K562 (cell line): ENCODE data around the gene RNF217. TPM values are rescaled to one million over a fixed set of nuclear protein-coding genes. Genes with fewer than 3 reads are reported as not detected.

Source experiments
- CBX3 ChIP-seq, 2 experiments: IDR thresholded peaks; 1 replicate in 1 of 2; 2 replicates in 1 of 2; pipeline ENCODE4 v1.6.1; 2012; ENCODE audit warnings: inconsistent platforms in 2 of 2, low read length in 2 of 2, borderline replicate concordance in 1 of 2, control low read depth in 1 of 2
- HIVEP1 ChIP-seq: fragments of 250-450 bp; sonication (Bioruptor Pico); IDR thresholded peaks from 2 replicates; pipeline ENCODE4 v1.4.0; 2020; ENCODE audit warnings: mild to moderate bottlenecking
- KDM1A ChIP-seq, 2 experiments: fragments of 450-650 bp; IDR thresholded peaks; 2 replicates each; pipeline ENCODE4 v1.6.1; 2016; ENCODE audit warnings: mild to moderate bottlenecking in 2 of 2
- L3MBTL2 ChIP-seq: fragments of 450-650 bp; IDR thresholded peaks from 2 replicates; pipeline ENCODE4 v1.6.1; 2016; ENCODE audit warnings: mild to moderate bottlenecking, moderate library complexity
- NEUROD1 ChIP-seq: fragments of 150-350 bp; IDR thresholded peaks from 2 replicates; pipeline ENCODE4 v1.6.1; 2014; ENCODE audit warnings: borderline replicate concordance, low read length, low read depth; ENCODE audit not compliant: partially characterized antibody
- TEAD1 ChIP-seq, 2 experiments: fragments of 450-650 bp in 1 of 2; sonication (generic) in 1 of 2; formaldehyde crosslinking; IDR thresholded peaks; 2 replicates each; pipeline versions ENCODE4 v1.4.0 to v1.8.0; 2020 to 2022; ENCODE audit warnings: mild to moderate bottlenecking in 2 of 2, missing genetic modification reagents in 1 of 2
- THRAP3 ChIP-seq: fragments of 450-650 bp; IDR thresholded peaks from 2 replicates; pipeline ENCODE4 v1.6.1; 2016; ENCODE audit warnings: mild to moderate bottlenecking, inconsistent platforms, borderline replicate concordance
- ZNF12 ChIP-seq: sonication (generic); formaldehyde crosslinking; IDR thresholded peaks from 2 replicates; pipeline ENCODE4 v1.4.0; 2020; ENCODE audit warnings: mild to moderate bottlenecking, missing genetic modification reagents
- polyA plus RNA-seq, 8 experiments: library from polyadenylated mRNA; depleted of rRNA in 4 of 8; stranded (reverse) in 5 of 8; unstranded in 3 of 8; fragments of >200 nt; fragmentation: Nextera tagmentation in 2 of 8; fragmentation: Illumina TruSeq in 1 of 8; extraction: Ambion mirVana in 2 of 8; extraction: Trizol in 1 of 8; gene quantifications; 2 replicates each; pipeline versions ENCODE4 v1.2.1 to v1.2.3, GENCODE V29; 2011 to 2014; ENCODE audit warnings: inconsistent platforms in 1 of 8, missing spikeins in 1 of 8
- total RNA-seq, 7 experiments: library from RNA; depleted of rRNA in 6 of 7; stranded (reverse); fragments of >200 nt in 6 of 7; fragmentation: Illumina TruSeq in 2 of 7; extraction: Trizol in 2 of 7; gene quantifications; 2 replicates each; pipeline versions ENCODE4 v1.2.1 to v1.2.3, GENCODE V29; 2011 to 2021; ENCODE audit warnings: low replicate concordance in 1 of 7
- TF ChIP-seq, protein P1 (sequence below): fragments of 450-650 bp; IDR thresholded peaks from 2 replicates; pipeline ENCODE4 v1.6.1; 2016; ENCODE audit warnings: mild to moderate bottlenecking, moderate library complexity
- TF ChIP-seq, protein P2 (sequence below): fragments of 450-650 bp; IDR thresholded peaks from 2 replicates; pipeline ENCODE4 v1.6.1; 2017; ENCODE audit warnings: antibody characterized with exemption, mild to moderate bottlenecking

Gene RNF217
- total and polyA plus RNA-seq, 9 of the 15 experiments (the other 6 are each of a cell fraction or from before 2014, with no cell fraction given): 2.9 to 25.6 (median 12.0) TPM

DNA sequence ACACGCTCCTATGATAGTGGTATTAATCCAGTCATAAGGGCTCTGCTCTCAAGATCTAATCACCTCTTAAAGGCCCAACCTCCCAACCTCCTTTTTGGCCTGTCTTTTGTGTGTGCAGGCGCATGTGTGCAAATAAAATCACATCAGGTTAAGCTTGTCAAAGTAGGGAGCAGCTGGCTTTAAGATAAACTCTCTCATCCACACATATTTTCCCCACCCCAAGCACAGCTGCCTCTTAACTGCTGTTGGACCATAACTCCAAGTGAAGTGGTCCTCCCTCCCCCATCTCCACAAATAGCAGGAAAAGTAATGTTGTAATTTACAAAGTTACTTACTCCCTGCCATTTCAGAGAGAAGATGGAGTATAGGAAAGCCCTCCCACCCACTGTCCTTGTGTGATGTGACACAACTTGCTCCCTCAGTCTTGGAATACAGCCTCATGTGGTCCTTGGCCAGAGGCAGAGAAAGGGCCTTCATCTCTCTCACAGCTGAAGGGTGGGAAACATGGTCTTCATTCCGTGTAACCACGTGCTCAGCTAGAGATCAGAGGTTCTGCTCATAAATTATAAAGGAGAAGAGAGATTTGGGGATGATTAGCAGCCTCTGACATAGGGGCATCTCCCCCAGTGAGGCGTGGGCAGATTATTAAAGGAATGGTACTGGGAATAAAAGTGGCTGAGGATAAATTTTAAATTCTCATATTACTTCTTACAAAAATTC lies 116.5 kb downstream of the RNF217 start (continued):
- TF ChIP-seq, protein P1, sequence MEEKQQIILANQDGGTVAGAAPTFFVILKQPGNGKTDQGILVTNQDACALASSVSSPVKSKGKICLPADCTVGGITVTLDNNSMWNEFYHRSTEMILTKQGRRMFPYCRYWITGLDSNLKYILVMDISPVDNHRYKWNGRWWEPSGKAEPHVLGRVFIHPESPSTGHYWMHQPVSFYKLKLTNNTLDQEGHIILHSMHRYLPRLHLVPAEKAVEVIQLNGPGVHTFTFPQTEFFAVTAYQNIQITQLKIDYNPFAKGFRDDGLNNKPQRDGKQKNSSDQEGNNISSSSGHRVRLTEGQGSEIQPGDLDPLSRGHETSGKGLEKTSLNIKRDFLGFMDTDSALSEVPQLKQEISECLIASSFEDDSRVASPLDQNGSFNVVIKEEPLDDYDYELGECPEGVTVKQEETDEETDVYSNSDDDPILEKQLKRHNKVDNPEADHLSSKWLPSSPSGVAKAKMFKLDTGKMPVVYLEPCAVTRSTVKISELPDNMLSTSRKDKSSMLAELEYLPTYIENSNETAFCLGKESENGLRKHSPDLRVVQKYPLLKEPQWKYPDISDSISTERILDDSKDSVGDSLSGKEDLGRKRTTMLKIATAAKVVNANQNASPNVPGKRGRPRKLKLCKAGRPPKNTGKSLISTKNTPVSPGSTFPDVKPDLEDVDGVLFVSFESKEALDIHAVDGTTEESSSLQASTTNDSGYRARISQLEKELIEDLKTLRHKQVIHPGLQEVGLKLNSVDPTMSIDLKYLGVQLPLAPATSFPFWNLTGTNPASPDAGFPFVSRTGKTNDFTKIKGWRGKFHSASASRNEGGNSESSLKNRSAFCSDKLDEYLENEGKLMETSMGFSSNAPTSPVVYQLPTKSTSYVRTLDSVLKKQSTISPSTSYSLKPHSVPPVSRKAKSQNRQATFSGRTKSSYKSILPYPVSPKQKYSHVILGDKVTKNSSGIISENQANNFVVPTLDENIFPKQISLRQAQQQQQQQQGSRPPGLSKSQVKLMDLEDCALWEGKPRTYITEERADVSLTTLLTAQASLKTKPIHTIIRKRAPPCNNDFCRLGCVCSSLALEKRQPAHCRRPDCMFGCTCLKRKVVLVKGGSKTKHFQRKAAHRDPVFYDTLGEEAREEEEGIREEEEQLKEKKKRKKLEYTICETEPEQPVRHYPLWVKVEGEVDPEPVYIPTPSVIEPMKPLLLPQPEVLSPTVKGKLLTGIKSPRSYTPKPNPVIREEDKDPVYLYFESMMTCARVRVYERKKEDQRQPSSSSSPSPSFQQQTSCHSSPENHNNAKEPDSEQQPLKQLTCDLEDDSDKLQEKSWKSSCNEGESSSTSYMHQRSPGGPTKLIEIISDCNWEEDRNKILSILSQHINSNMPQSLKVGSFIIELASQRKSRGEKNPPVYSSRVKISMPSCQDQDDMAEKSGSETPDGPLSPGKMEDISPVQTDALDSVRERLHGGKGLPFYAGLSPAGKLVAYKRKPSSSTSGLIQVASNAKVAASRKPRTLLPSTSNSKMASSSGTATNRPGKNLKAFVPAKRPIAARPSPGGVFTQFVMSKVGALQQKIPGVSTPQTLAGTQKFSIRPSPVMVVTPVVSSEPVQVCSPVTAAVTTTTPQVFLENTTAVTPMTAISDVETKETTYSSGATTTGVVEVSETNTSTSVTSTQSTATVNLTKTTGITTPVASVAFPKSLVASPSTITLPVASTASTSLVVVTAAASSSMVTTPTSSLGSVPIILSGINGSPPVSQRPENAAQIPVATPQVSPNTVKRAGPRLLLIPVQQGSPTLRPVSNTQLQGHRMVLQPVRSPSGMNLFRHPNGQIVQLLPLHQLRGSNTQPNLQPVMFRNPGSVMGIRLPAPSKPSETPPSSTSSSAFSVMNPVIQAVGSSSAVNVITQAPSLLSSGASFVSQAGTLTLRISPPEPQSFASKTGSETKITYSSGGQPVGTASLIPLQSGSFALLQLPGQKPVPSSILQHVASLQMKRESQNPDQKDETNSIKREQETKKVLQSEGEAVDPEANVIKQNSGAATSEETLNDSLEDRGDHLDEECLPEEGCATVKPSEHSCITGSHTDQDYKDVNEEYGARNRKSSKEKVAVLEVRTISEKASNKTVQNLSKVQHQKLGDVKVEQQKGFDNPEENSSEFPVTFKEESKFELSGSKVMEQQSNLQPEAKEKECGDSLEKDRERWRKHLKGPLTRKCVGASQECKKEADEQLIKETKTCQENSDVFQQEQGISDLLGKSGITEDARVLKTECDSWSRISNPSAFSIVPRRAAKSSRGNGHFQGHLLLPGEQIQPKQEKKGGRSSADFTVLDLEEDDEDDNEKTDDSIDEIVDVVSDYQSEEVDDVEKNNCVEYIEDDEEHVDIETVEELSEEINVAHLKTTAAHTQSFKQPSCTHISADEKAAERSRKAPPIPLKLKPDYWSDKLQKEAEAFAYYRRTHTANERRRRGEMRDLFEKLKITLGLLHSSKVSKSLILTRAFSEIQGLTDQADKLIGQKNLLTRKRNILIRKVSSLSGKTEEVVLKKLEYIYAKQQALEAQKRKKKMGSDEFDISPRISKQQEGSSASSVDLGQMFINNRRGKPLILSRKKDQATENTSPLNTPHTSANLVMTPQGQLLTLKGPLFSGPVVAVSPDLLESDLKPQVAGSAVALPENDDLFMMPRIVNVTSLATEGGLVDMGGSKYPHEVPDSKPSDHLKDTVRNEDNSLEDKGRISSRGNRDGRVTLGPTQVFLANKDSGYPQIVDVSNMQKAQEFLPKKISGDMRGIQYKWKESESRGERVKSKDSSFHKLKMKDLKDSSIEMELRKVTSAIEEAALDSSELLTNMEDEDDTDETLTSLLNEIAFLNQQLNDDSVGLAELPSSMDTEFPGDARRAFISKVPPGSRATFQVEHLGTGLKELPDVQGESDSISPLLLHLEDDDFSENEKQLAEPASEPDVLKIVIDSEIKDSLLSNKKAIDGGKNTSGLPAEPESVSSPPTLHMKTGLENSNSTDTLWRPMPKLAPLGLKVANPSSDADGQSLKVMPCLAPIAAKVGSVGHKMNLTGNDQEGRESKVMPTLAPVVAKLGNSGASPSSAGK: peak; percentile 59; the same call in 1 of the 2 replicates
- TF ChIP-seq CBX3 (IDR thresholded peaks at IDR 0.05; ENCODE audit: borderline replicate concordance in 1 of 2, low read length in 2 of 2): no peak
- TF ChIP-seq, protein P2, sequence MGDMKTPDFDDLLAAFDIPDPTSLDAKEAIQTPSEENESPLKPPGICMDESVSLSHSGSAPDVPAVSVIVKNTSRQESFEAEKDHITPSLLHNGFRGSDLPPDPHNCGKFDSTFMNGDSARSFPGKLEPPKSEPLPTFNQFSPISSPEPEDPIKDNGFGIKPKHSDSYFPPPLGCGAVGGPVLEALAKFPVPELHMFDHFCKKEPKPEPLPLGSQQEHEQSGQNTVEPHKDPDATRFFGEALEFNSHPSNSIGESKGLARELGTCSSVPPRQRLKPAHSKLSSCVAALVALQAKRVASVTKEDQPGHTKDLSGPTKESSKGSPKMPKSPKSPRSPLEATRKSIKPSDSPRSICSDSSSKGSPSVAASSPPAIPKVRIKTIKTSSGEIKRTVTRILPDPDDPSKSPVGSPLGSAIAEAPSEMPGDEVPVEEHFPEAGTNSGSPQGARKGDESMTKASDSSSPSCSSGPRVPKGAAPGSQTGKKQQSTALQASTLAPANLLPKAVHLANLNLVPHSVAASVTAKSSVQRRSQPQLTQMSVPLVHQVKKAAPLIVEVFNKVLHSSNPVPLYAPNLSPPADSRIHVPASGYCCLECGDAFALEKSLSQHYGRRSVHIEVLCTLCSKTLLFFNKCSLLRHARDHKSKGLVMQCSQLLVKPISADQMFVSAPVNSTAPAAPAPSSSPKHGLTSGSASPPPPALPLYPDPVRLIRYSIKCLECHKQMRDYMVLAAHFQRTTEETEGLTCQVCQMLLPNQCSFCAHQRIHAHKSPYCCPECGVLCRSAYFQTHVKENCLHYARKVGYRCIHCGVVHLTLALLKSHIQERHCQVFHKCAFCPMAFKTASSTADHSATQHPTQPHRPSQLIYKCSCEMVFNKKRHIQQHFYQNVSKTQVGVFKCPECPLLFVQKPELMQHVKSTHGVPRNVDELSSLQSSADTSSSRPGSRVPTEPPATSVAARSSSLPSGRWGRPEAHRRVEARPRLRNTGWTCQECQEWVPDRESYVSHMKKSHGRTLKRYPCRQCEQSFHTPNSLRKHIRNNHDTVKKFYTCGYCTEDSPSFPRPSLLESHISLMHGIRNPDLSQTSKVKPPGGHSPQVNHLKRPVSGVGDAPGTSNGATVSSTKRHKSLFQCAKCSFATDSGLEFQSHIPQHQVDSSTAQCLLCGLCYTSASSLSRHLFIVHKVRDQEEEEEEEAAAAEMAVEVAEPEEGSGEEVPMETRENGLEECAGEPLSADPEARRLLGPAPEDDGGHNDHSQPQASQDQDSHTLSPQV: peak; percentile 44; the same call in 1 of the 2 replicates
- no peak for TF ChIP-seq ZNF12 (CRISPR knock-in tag)
- no peak for TF ChIP-seq NEUROD1
- TF ChIP-seq TEAD1 (CRISPR knock-in tag; IDR thresholded peaks at IDR 0.05): no peak
- no peak for TF ChIP-seq THRAP3
- peak in 1 of 2 experiments; percentile 67; a peak in 2 of 4 replicates for TF ChIP-seq KDM1A (IDR thresholded peaks at IDR 0.05)
- no peak for TF ChIP-seq HIVEP1 (CRISPR knock-in tag)
- peak; percentile 62; the same call in 1 of the 2 replicates for TF ChIP-seq L3MBTL2
